Vagina (tissue), 2 donors: ENCODE data around the gene INTS6.
"Not testable (repeated sequence)": the region's sequence is repeated elsewhere in the genome, so short reads cannot be mapped to it uniquely, and the experiment has no call there.

Experiments
- POLR2A ChIP-seq, 2 donors: fragments of 450-650 bp; IDR thresholded peaks; one replicate each; pipeline ENCODE4 v1.6.1; 2017; ENCODE audit warnings: antibody characterized with exemption in 2 of 2, mild to moderate bottlenecking in 2 of 2, moderate library complexity in 2 of 2
- TF ChIP-seq, protein P1 (sequence below), 3 experiments: fragments of 450-650 bp in 2 of 3; fragments of 200-600 bp in 1 of 3; sonication (generic) in 1 of 3; IDR thresholded peaks; one replicate each; pipeline ENCODE4 v1.5.1; 2017 to 2019; ENCODE audit warnings: antibody characterized with exemption in 3 of 3, mild to moderate bottlenecking in 2 of 3, moderate library complexity in 2 of 3

DNA sequence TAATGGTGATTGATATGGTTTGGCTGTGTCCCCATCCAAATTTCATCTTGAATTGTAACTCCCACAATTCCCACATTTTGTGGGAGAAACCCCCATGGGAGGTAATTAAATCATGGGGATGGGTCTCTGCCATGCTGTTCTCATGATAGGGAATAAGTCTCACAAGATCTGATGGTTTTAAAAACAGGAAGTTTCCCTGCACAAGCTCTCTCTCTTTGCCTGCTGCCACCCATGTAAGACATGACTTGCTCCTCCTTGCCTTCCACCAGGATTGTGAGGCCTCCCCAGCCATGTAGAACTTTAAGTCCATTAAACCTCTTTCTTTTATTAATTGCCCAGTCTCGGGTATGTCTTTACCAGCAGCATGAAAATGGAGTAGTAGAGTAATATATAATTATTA is 37.5 kb downstream of the INTS6 start:
- TF ChIP-seq, protein P1, sequence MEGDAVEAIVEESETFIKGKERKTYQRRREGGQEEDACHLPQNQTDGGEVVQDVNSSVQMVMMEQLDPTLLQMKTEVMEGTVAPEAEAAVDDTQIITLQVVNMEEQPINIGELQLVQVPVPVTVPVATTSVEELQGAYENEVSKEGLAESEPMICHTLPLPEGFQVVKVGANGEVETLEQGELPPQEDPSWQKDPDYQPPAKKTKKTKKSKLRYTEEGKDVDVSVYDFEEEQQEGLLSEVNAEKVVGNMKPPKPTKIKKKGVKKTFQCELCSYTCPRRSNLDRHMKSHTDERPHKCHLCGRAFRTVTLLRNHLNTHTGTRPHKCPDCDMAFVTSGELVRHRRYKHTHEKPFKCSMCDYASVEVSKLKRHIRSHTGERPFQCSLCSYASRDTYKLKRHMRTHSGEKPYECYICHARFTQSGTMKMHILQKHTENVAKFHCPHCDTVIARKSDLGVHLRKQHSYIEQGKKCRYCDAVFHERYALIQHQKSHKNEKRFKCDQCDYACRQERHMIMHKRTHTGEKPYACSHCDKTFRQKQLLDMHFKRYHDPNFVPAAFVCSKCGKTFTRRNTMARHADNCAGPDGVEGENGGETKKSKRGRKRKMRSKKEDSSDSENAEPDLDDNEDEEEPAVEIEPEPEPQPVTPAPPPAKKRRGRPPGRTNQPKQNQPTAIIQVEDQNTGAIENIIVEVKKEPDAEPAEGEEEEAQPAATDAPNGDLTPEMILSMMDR (IDR thresholded peaks at IDR 0.05), result not testable (repeated sequence)
- not testable (repeated sequence) for TF ChIP-seq POLR2A (IDR thresholded peaks at IDR 0.05)
